Left lung (tissue), 10 donors: ENCODE measurements around the gene POU4F1. TPM values are rescaled to one million over a fixed set of nuclear protein-coding genes. Genes with fewer than 3 reads are reported as not detected.

ENCODE experiments used
- ATAC-seq: fragments of 200-7000 bp; cut with Tn5 transposase; one replicate; pipeline ENCODE4 v1.9.1; 2020; ENCODE audit warnings: moderate library complexity
- DNase-seq, 4 donors: peaks; one replicate each; pipeline ENCODE4 v3.0.0-alpha.2; 2013 to 2020
- H3K27ac ChIP-seq, 2 donors: fragments of 200-600 bp; sonication (generic) in 1 of 2; one replicate each; pipeline versions ENCODE4 v1.5.0 to v1.8.0; 2020 to 2021
- H3K27me3 ChIP-seq, 2 donors: fragments of 200-600 bp; sonication (generic) in 1 of 2; one replicate each; pipeline versions ENCODE4 v1.5.0 to v1.8.0; 2020 to 2021
- H3K36me3 ChIP-seq, 2 donors: fragments of 200-600 bp; sonication (generic) in 1 of 2; one replicate each; pipeline versions ENCODE4 v1.5.0 to v1.8.0; 2020 to 2021
- H3K4me1 ChIP-seq, 2 donors: fragments of 200-600 bp; one replicate each; pipeline ENCODE4 v1.8.0; 2021
- H3K4me3 ChIP-seq, 2 donors: fragments of 200-600 bp; sonication (generic) in 1 of 2; one replicate each; pipeline versions ENCODE4 v1.5.0 to v1.8.0; 2020 to 2021; ENCODE audit warnings: mild to moderate bottlenecking in 1 of 2
- H3K9me3 ChIP-seq, 2 donors: fragments of 200-600 bp; sonication (generic) in 1 of 2; one replicate each; pipeline versions ENCODE4 v1.5.0 to v1.8.0; 2020 to 2021
- CTCF ChIP-seq, 2 donors: fragments of 200-600 bp; sonication (generic) in 1 of 2; IDR thresholded peaks; one replicate each; pipeline versions ENCODE4 v1.5.0 to v1.8.0; 2021; ENCODE audit warnings: antibody characterized with exemption in 2 of 2
- intact Hi-C, 2 donors: fragments of 100-400 bp; cut with DNase I; formaldehyde crosslinking; loops; one replicate each; pipeline versions ENCODE4 v1.11.2 to v1.14.2; 2022
- polyA plus RNA-seq, 6 donors: library from polyadenylated mRNA; unstranded; fragments of 120-200 nt; gene quantifications; one replicate each; pipeline ENCODE4 v1.2.1, GENCODE V29; 2013; ENCODE audit not compliant: insufficient read length in 6 of 6
- total RNA-seq, 2 donors: library from RNA; stranded (reverse); fragmentation: NEBNext Ultra II Directional; extraction: Animal tissue kit (Norgen Biotek cat#: 25700); gene quantifications; one replicate each; pipeline ENCODE4 v1.2.1, GENCODE V29; 2021
- donor health status: DM: no; HTN: yes; CAD: no.
- donor health status: DM: no; HTN: no; CAD: no.

Gene POU4F1
- total and polyA plus RNA-seq, 8 donors = 0.15 TPM; not detected in 6

- peaks cover 100% of the 10 kb centered on the region in 2 donors for H3K27me3 ChIP-seq
- DNase-seq = no peak
- ATAC-seq = no peak
These were observed 7.0 kb downstream of the POU4F1 start for GRCh38 chr13:78596399-78596735.

GRCh38 chr13:78595495-78596398, 7.6 kb downstream of the POU4F1 start:
- no peak for TF ChIP-seq CTCF (IDR thresholded peaks at IDR 0.05)
- DNase-seq (peak in 1 of 4 donors; percentile 67), ATAC-seq (peak; percentile 33)
- Histone ChIP-seq H3K27me3 (peaks cover 99 to 100% of the 10 kb centered on the region in 2 donors), H3K4me1 (peaks cover 0 to 14% of the 10 kb centered on the region in 2 donors), H3K36me3 (no peaks in the 10 kb centered on the region), H3K27ac (no peak overlapping the region), H3K9me3 (no peaks in the 10 kb centered on the region), H3K4me3 (peak overlapping the region in 1 of 2 donors; percentile 4)
- intact Hi-C loops = no loop called here

More at GRCh38 chr13:78596399-78596735, 7.0 kb downstream of the POU4F1 start:
- Histone ChIP-seq H3K9me3 (no peaks in the 10 kb centered on the region), H3K36me3 (no peaks in the 10 kb centered on the region), H3K4me1 (peaks cover under 1 to 16% of the 10 kb centered on the region in 2 donors), H3K4me3 (peak overlapping the region in 1 of 2 donors; percentile 4), H3K27ac (no peak overlapping the region)
- intact Hi-C loops = no loop called here
- TF ChIP-seq CTCF (IDR thresholded peaks at IDR 0.05) = no peak

GRCh38 chr13:78594456-78594975, 8.8 kb downstream of the POU4F1 start:
- TF ChIP-seq CTCF (IDR thresholded peaks at IDR 0.05) = no peak
- ATAC-seq = no peak
- Histone ChIP-seq H3K9me3 (no peaks in the 10 kb centered on the region), H3K4me1 (peaks cover 0 to 14% of the 10 kb centered on the region in 2 donors), H3K27me3 (peaks cover 99 to 100% of the 10 kb centered on the region in 2 donors), H3K4me3 (no peak overlapping the region), H3K27ac (no peak overlapping the region), H3K36me3 (no peaks in the 10 kb centered on the region)
- no peak for DNase-seq
- intact Hi-C loops = no loop called here

- peaks cover 98 to 100% of the 10 kb centered on the region in 2 donors for H3K27me3 ChIP-seq
- no peaks in the 10 kb centered on the region for H3K9me3 ChIP-seq
- H3K36me3 ChIP-seq = no peaks in the 10 kb centered on the region
- no peak overlapping the region for H3K4me3 ChIP-seq
- DNase-seq (peak in 1 of 4 donors; percentile 58), ATAC-seq (no peak)
- TF ChIP-seq CTCF (IDR thresholded peaks at IDR 0.05) = no peak
- no peak overlapping the region for H3K27ac ChIP-seq
- H3K4me1 ChIP-seq = peaks cover 0 to 14% of the 10 kb centered on the region in 2 donors
- intact Hi-C loops = no loop called here
These were observed 9.5 kb downstream of the POU4F1 start for GRCh38 chr13:78593652-78594455.
